ENCODE data around the gene GFOD2. TPM values are rescaled to one million over a fixed set of nuclear protein-coding genes. Genes with fewer than 3 reads are reported as not detected.

The GFOD2 gene
- total RNA-seq, 6 experiments from 2014 or later = 14.4 to 19.4 (median 16.9) TPM

GRCh38 chr16:67719778-67720144 is 645 bp upstream of the GFOD2 start:
- Mint-ChIP-seq H3K4me3 (peak overlapping the region; percentile 93), H3K4me1 (ENCODE audit: low read depth) (peaks cover 48% of the 10 kb centered on the region), H3K27ac (peak overlapping the region; percentile 95), H3K36me3 (ENCODE audit: low read depth) (no peaks in the 10 kb centered on the region), H3K9me3 (no peaks in the 10 kb centered on the region), H3K27me3 (ENCODE audit: insufficient read depth) (peaks cover 5% of the 10 kb centered on the region; the same call in 1 of the 2 replicates)
- DNase-seq = peak; percentile 66
- TF ChIP-seq, protein P1, sequence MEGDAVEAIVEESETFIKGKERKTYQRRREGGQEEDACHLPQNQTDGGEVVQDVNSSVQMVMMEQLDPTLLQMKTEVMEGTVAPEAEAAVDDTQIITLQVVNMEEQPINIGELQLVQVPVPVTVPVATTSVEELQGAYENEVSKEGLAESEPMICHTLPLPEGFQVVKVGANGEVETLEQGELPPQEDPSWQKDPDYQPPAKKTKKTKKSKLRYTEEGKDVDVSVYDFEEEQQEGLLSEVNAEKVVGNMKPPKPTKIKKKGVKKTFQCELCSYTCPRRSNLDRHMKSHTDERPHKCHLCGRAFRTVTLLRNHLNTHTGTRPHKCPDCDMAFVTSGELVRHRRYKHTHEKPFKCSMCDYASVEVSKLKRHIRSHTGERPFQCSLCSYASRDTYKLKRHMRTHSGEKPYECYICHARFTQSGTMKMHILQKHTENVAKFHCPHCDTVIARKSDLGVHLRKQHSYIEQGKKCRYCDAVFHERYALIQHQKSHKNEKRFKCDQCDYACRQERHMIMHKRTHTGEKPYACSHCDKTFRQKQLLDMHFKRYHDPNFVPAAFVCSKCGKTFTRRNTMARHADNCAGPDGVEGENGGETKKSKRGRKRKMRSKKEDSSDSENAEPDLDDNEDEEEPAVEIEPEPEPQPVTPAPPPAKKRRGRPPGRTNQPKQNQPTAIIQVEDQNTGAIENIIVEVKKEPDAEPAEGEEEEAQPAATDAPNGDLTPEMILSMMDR (IDR thresholded peaks at IDR 0.05) = no peak

DNA sequence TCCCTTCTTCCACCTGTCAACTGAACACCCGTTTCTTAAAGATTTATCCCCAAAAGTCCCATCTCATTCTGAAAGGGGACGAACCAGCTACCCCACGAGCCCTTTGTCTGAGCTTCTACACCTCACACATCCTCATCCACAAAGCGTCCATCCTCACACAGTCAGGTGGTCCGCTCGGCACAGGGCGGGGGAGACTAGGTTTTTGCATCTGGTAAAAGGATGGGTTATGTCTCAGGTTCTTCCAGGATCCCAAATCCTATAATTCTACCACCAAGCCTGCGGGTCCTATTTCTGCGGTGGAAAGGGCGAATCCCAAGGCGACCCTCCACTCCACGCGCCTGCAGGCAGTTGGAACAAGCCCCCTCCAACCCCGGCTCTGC is 458 bp downstream of the GFOD2 start:
- no peaks in the 10 kb centered on the region for H3K36me3 Mint-ChIP-seq (ENCODE audit: low read depth)
- DNase-seq = no peak
- H3K27ac Mint-ChIP-seq = peak overlapping the region; percentile 95

DNA sequence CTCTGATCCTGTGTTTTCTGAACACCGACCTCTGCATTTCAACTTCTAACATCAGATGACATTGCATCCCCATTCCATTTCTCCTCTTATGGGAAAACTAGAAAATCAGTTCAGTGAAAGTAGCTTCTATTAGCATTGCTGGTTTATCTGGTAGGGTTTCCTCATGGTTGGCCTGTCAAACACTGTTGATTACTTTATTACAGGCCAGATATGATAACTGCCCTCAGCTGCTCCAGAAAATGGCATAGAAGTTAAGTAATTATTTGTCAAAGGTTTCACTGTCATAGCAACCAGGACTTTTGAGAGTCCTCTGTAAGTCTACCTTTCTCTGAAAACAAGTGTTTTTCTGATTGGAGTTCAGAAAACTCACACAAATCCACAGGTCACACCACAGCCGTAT is 3.0 kb downstream of the GFOD2 start:
- no peak overlapping the region for H3K27ac Mint-ChIP-seq
- H3K4me3 Mint-ChIP-seq = no peak overlapping the region
- H3K27me3 Mint-ChIP-seq (ENCODE audit: insufficient read depth) = peaks cover 4% of the 10 kb centered on the region; the same call in 1 of the 2 replicates

More for the DNA sequence above, 458 bp downstream of the GFOD2 start:
- no peaks in the 10 kb centered on the region for H3K9me3 Mint-ChIP-seq
- peaks cover 5% of the 10 kb centered on the region; the same call in 1 of the 2 replicates for H3K27me3 Mint-ChIP-seq (ENCODE audit: insufficient read depth)
- TF ChIP-seq, protein P1 (IDR thresholded peaks at IDR 0.05) = no peak
- peaks cover 40% of the 10 kb centered on the region for H3K4me1 Mint-ChIP-seq (ENCODE audit: low read depth)
- peak overlapping the region; percentile 93 for H3K4me3 Mint-ChIP-seq

DNA sequence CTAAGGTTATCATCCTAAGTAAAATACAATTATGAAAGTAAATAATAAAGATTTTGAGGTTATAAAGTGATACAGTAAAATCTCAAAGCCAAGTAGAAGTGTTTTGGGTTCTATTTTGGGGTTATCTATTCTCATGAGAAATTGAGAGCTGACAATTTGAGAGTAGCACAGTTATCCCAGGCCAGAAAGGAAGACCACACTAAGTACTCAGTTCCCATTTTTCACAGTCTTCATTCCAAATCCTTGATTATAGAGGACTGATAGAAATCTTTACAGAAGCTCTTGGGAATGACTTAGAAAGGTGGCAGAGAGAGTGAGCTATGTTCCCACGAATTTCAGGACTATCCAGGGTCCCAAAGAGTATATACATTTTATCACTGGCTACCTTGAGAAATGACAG is 4.6 kb downstream of the GFOD2 start:
- peaks cover 4% of the 10 kb centered on the region; the same call in 1 of the 2 replicates for H3K27me3 Mint-ChIP-seq (ENCODE audit: insufficient read depth)
- DNase-seq = no peak

More for the DNA sequence above, 3.0 kb downstream of the GFOD2 start:
- Mint-ChIP-seq H3K9me3 (no peaks in the 10 kb centered on the region), H3K36me3 (ENCODE audit: low read depth) (no peaks in the 10 kb centered on the region), H3K4me1 (ENCODE audit: low read depth) (peaks cover 29% of the 10 kb centered on the region)
- DNase-seq = no peak
- TF ChIP-seq, protein P1 (IDR thresholded peaks at IDR 0.05) = no peak

GRCh38 chr16:67713647-67714273 is 5.4 kb downstream of the GFOD2 start:
- H3K27me3 Mint-ChIP-seq (ENCODE audit: insufficient read depth) = peaks cover 4% of the 10 kb centered on the region; the same call in 1 of the 2 replicates
- H3K4me3 Mint-ChIP-seq = no peak overlapping the region
- DNase-seq = no peak
- no peaks in the 10 kb centered on the region for H3K36me3 Mint-ChIP-seq (ENCODE audit: low read depth)
- H3K9me3 Mint-ChIP-seq = no peaks in the 10 kb centered on the region
- H3K4me1 Mint-ChIP-seq (ENCODE audit: low read depth) = peaks cover 16% of the 10 kb centered on the region
- TF ChIP-seq, protein P1 (IDR thresholded peaks at IDR 0.05) = no peak
- H3K27ac Mint-ChIP-seq = no peak overlapping the region; the same call in 1 of the 2 replicates

More for the DNA sequence above, 4.6 kb downstream of the GFOD2 start:
- Mint-ChIP-seq H3K9me3 (no peaks in the 10 kb centered on the region), H3K4me1 (ENCODE audit: low read depth) (peaks cover 13% of the 10 kb centered on the region), H3K4me3 (no peak overlapping the region), H3K36me3 (ENCODE audit: low read depth) (no peaks in the 10 kb centered on the region), H3K27ac (no peak overlapping the region)
- TF ChIP-seq, protein P1 (IDR thresholded peaks at IDR 0.05) = no peak

Measured in HFFc6 (cell line).